Stimulated activated CD4-positive, alpha-beta T cell treated with anti-CD3 and anti-CD28 coated beads, TNF-alpha, amount 100 ng/mL, for 48 hours (primary cell): ENCODE measurements around the gene SCAMP3.
"Not testable (repeated sequence)": the region's sequence is repeated elsewhere in the genome, so short reads cannot be mapped to it uniquely, and the experiment has no call there.

Source experiments
- DNase-seq, 3 donors: peaks; one replicate each; pipeline ENCODE4 v3.0.0-alpha.2; 2020; ENCODE audit warnings: low read depth in 3 of 3

The SCAMP3 gene

GRCh38 chr1:155227261-155228095, 34.7 kb downstream of the SCAMP3 start:
- peak; percentile 98 to 100 (median 99) for DNase-seq

- DNase-seq = peak; percentile 15 to 76 (median 27)
These were observed 35.3 kb downstream of the SCAMP3 start for GRCh38 chr1:155226910-155227260.

GRCh38 chr1:155226188-155226909, 35.8 kb downstream of the SCAMP3 start:
- DNase-seq = peak; percentile 60 to 94 (median 64)

GRCh38 chr1:155225404-155225759, 36.8 kb downstream of the SCAMP3 start:
- not testable (repeated sequence) for DNase-seq

- DNase-seq = no peak
These were observed 39.1 kb downstream of the SCAMP3 start for GRCh38 chr1:155223047-155223446.

- not testable (repeated sequence) for DNase-seq
These were observed 41.8 kb downstream of the SCAMP3 start for GRCh38 chr1:155220211-155220965.

GRCh38 chr1:155219592-155220031, 42.5 kb downstream of the SCAMP3 start:
- no peak for DNase-seq

GRCh38 chr1:155218854-155219591, 43.1 kb downstream of the SCAMP3 start:
- no peak for DNase-seq

GRCh38 chr1:155214702-155215101, 47.5 kb downstream of the SCAMP3 start:
- not testable (repeated sequence) for DNase-seq

- not testable (repeated sequence) for DNase-seq
These were observed 50.1 kb downstream of the SCAMP3 start for GRCh38 chr1:155212051-155212440.

GRCh38 chr1:155211381-155212050, 50.6 kb downstream of the SCAMP3 start:
- not testable (repeated sequence) for DNase-seq

- no peak for DNase-seq
These were observed 51.7 kb downstream of the SCAMP3 start for GRCh38 chr1:155210314-155211104.

- DNase-seq = no peak
These were observed 52.8 kb downstream of the SCAMP3 start for GRCh38 chr1:155209312-155209721.

GRCh38 chr1:155208541-155209311, 53.4 kb downstream of the SCAMP3 start, which contains the start of gene MTX1:
TSS of gene MTX1 (plus strand) at chr1:155208695. CDS start at chr1:155208805, 110 bp downstream.
- peak; percentile 72 to 83 (median 73) for DNase-seq

- DNase-seq = no peak
These were observed 54.2 kb downstream of the SCAMP3 start, which contains the start of gene THBS3 for GRCh38 chr1:155207806-155208540. TSS of gene THBS3 (minus strand) at chr1:155207897. CDS start at chr1:155207876, 21 bp downstream.

GRCh38 chr1:155206891-155207805, 55.0 kb downstream of the SCAMP3 start:
- DNase-seq = peak; percentile 79 to 89 (median 85)
